Measurements from ENCODE around the gene FRMD3. TPM values are rescaled to one million over a fixed set of nuclear protein-coding genes. Genes with fewer than 3 reads are reported as not detected.

The FRMD3 gene
- polyA plus RNA-seq, 1 donor from 2014 or later = 13.0 TPM

DNA sequence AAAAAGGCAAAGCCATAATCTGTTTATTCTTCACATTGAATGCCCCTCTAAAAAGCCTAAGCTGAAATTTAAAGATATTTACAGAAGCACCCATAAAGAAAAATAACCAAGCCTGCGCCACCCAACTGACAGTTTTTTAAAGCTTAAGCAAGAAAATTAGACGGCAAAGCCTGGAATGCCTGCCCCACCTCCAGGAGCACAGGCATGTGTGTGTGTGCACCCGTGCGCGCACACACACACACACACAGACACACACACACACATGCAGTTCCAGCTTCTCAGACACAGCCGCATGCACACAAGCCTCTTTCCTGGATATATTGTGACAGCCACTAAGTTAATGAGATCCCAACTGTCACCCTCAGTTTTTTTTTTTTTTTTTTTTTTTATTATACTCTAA is 88.2 kb downstream of the FRMD3 start:
- Histone ChIP-seq H3K27me3 (ENCODE audit: insufficient read depth, low read depth, low read length) (no peaks in the 10 kb centered on the region), H2AFZ (ENCODE audit: low read depth, low read length) (no peak overlapping the region), H3K36me3 (ENCODE audit: insufficient read depth, low read length) (no peaks in the 10 kb centered on the region), H3K4me2 (ENCODE audit: low read length) (no peak overlapping the region), H3K27ac (ENCODE audit: low read length) (no peak overlapping the region), H4K20me1 (ENCODE audit: insufficient read depth) (no peaks in the 10 kb centered on the region), H3K9me3 (ENCODE audit: low read length) (no peaks in the 10 kb centered on the region), H3K9ac (ENCODE audit: low read length) (no peak overlapping the region), H3K79me2 (replicated peaks; ENCODE audit: insufficient read depth, low read length) (no peaks in the 10 kb centered on the region), H3F3A (ENCODE audit: insufficient read depth, low read length, poor library complexity, severe bottlenecking) (no peaks in the 10 kb centered on the region), H3K4me3 (ENCODE audit: low read length) (no peak overlapping the region), H3K9me2 (ENCODE audit: insufficient read depth, low read length) (no peaks in the 10 kb centered on the region)
- TF ChIP-seq EZH2 (IDR thresholded peaks at IDR 0.05; ENCODE audit: borderline replicate concordance, insufficient read depth, low read length, poor library complexity, severe bottlenecking) = no peak
- TF ChIP-seq SMC3 (conservative IDR thresholded peaks at IDR 0.05; ENCODE audit: poor library complexity) = no peak
- TF ChIP-seq, protein P1, sequence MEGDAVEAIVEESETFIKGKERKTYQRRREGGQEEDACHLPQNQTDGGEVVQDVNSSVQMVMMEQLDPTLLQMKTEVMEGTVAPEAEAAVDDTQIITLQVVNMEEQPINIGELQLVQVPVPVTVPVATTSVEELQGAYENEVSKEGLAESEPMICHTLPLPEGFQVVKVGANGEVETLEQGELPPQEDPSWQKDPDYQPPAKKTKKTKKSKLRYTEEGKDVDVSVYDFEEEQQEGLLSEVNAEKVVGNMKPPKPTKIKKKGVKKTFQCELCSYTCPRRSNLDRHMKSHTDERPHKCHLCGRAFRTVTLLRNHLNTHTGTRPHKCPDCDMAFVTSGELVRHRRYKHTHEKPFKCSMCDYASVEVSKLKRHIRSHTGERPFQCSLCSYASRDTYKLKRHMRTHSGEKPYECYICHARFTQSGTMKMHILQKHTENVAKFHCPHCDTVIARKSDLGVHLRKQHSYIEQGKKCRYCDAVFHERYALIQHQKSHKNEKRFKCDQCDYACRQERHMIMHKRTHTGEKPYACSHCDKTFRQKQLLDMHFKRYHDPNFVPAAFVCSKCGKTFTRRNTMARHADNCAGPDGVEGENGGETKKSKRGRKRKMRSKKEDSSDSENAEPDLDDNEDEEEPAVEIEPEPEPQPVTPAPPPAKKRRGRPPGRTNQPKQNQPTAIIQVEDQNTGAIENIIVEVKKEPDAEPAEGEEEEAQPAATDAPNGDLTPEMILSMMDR (IDR thresholded peaks at IDR 0.05; ENCODE audit: poor library complexity, severe bottlenecking) = no peak
- no peak for TF ChIP-seq RAD21 (conservative IDR thresholded peaks at IDR 0.05)
- TF ChIP-seq MXI1 (conservative IDR thresholded peaks at IDR 0.05; ENCODE audit: poor library complexity, severe bottlenecking) = no peak
- TF ChIP-seq EP300 (conservative IDR thresholded peaks at IDR 0.05; ENCODE audit: poor library complexity, severe bottlenecking) = no peak
- TF ChIP-seq POLR2AphosphoS5 (IDR thresholded peaks at IDR 0.05) = no peak
- no peak for TF ChIP-seq TAF1 (IDR thresholded peaks at IDR 0.05; ENCODE audit: low read depth)
- TF ChIP-seq, protein P2, sequence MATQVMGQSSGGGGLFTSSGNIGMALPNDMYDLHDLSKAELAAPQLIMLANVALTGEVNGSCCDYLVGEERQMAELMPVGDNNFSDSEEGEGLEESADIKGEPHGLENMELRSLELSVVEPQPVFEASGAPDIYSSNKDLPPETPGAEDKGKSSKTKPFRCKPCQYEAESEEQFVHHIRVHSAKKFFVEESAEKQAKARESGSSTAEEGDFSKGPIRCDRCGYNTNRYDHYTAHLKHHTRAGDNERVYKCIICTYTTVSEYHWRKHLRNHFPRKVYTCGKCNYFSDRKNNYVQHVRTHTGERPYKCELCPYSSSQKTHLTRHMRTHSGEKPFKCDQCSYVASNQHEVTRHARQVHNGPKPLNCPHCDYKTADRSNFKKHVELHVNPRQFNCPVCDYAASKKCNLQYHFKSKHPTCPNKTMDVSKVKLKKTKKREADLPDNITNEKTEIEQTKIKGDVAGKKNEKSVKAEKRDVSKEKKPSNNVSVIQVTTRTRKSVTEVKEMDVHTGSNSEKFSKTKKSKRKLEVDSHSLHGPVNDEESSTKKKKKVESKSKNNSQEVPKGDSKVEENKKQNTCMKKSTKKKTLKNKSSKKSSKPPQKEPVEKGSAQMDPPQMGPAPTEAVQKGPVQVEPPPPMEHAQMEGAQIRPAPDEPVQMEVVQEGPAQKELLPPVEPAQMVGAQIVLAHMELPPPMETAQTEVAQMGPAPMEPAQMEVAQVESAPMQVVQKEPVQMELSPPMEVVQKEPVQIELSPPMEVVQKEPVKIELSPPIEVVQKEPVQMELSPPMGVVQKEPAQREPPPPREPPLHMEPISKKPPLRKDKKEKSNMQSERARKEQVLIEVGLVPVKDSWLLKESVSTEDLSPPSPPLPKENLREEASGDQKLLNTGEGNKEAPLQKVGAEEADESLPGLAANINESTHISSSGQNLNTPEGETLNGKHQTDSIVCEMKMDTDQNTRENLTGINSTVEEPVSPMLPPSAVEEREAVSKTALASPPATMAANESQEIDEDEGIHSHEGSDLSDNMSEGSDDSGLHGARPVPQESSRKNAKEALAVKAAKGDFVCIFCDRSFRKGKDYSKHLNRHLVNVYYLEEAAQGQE (IDR thresholded peaks at IDR 0.05; ENCODE audit: borderline replicate concordance) = no peak

DNA sequence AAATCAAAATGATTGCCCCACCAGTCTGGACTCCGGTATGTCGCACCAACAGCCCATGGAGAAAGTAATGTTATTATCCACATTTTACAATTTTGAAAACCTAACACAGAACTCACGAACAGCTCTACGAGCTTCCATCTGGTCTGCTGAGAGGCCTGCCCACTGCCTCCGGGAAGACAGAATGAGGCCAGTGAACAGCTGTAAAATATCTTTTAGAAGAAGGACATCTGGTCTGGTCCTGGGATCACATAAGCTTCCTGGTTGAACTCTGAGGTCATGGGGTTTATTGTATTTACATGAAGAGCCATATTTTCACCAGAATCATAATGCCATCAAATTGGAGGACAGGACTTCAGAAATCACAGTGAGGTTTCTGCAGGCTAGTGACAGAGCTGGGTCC is 89.0 kb downstream of the FRMD3 start:
- Histone ChIP-seq H3K27ac (ENCODE audit: low read length) (no peak overlapping the region), H3K9me3 (ENCODE audit: low read length) (no peaks in the 10 kb centered on the region), H3K9ac (ENCODE audit: low read length) (no peak overlapping the region), H4K20me1 (ENCODE audit: insufficient read depth) (no peaks in the 10 kb centered on the region), H3K36me3 (ENCODE audit: insufficient read depth, low read length) (no peaks in the 10 kb centered on the region), H3K79me2 (replicated peaks; ENCODE audit: insufficient read depth, low read length) (no peaks in the 10 kb centered on the region), H3K27me3 (ENCODE audit: insufficient read depth, low read depth, low read length) (no peaks in the 10 kb centered on the region), H2AFZ (ENCODE audit: low read depth, low read length) (no peak overlapping the region), H3K4me3 (ENCODE audit: low read length) (no peak overlapping the region), H3K9me2 (ENCODE audit: insufficient read depth, low read length) (no peaks in the 10 kb centered on the region), H3K4me2 (ENCODE audit: low read length) (no peak overlapping the region), H3F3A (ENCODE audit: insufficient read depth, low read length, poor library complexity, severe bottlenecking) (no peaks in the 10 kb centered on the region)
- no peak for TF ChIP-seq POLR2AphosphoS5 (IDR thresholded peaks at IDR 0.05)
- TF ChIP-seq, protein P1 (IDR thresholded peaks at IDR 0.05; ENCODE audit: poor library complexity, severe bottlenecking) = no peak
- TF ChIP-seq, protein P2 (IDR thresholded peaks at IDR 0.05; ENCODE audit: borderline replicate concordance) = no peak
- no peak for TF ChIP-seq SMC3 (conservative IDR thresholded peaks at IDR 0.05; ENCODE audit: poor library complexity)
- TF ChIP-seq RAD21 (conservative IDR thresholded peaks at IDR 0.05) = no peak
- TF ChIP-seq EZH2 (IDR thresholded peaks at IDR 0.05; ENCODE audit: borderline replicate concordance, insufficient read depth, low read length, poor library complexity, severe bottlenecking) = no peak
- no peak for TF ChIP-seq MXI1 (conservative IDR thresholded peaks at IDR 0.05; ENCODE audit: poor library complexity, severe bottlenecking)
- TF ChIP-seq TAF1 (IDR thresholded peaks at IDR 0.05; ENCODE audit: low read depth) = no peak
- TF ChIP-seq EP300 (conservative IDR thresholded peaks at IDR 0.05; ENCODE audit: poor library complexity, severe bottlenecking) = no peak

Measured in neural cell (in vitro differentiated cells).